ENCODE data around the gene FBXO17.
"Not testable (repeated sequence)": the region's sequence is repeated elsewhere in the genome, so short reads cannot be mapped to it uniquely, and the experiment has no call there.

The FBXO17 gene

DNA sequence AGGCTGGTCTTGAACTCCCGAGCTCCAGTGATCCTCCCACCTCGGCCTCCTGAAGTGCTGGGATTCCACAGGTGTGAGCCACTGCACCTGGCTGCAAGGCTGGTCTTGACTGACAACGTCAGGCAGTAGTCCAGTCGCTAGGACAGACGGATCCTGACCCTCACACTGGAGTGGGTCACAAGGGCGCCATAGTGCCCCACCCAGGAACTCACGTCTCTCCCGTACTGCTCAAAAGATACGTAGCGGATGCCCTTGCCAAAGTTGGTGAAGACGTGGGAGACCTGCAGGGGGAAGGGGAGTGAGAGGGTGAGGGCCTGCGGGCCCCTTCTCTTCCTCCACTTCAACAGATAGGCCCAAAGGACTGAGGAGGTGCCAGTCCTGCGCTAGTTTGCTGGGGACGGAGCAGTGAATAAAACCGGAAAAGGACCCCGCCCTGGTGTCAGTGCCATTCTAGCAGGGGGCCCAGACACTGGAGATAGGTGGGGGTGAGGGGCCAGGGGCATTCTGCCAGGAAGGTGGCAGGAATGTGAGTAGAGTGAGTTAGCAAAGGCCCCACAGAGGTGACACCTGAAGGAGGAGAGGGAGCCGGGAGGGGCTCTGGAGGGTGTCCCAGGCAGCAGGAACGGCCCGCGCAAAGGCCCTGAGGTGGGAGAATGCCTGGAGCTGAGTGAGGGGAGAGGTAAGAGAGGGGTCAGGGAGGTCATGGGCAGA lies 32.9 kb downstream of the FBXO17 start:
- no peak for DNase-seq (ENCODE audit: low spot score)

DNA sequence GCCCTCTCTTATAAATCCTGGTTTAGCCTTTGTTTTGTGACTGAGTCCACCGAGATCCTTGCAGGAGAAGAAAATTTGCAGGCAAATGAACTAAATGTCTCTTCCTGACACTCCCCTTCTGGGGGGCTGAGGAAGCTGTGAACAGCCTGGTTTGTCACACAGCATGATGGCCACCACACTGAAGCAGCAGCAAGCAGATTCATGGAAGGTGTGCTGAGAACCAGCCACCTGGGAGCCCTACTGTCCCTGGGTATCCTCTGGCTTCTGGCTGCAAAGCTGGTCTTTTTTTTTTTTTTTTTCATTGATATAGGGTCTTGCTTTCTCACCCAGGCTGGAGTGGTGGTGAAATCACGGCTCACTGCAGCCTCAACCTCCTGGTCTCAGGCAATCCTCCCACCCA lies 33.6 kb downstream of the FBXO17 start:
- no peak for DNase-seq (ENCODE audit: low spot score)

DNA sequence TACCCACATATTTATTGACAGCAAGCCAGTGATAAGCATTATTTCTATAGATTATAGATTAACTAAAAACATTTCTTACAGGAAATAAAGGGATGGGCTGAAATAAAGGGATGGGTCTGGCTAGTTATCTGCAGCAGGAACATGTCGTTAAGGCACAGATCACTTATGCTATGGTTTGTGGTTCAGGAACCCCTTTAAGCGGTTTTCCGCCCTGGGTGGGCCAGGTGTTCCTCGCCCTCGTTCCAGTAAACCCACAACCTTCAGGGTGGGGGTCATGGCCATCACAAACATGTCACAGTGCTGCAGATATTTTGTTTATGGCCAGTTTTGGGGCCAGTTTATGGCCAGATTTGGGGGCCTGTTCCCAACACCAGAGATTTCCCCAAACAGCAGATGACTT lies 34.1 kb downstream of the FBXO17 start:
- not testable (repeated sequence) for DNase-seq (ENCODE audit: low spot score)

DNA sequence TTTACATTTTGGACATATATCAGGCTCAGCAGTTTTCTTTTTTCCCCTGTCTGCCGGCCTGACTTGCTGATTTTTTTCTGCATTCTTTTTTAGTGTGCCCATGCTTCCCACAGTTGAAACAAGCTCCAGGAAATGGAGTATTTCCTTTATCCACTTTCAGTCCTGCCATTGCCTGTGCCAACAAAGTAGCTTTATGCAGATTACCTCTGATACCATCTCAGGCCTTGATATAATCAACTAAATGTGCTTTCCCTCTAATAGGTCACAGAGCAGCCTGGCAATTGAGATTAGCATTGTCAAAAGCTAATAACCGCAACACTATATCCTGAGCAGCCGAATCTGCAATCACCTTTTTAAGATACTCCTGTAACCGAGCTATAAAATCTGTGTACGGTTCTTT lies 35.6 kb downstream of the FBXO17 start:
- no peak for DNase-seq (ENCODE audit: low spot score)

DNA sequence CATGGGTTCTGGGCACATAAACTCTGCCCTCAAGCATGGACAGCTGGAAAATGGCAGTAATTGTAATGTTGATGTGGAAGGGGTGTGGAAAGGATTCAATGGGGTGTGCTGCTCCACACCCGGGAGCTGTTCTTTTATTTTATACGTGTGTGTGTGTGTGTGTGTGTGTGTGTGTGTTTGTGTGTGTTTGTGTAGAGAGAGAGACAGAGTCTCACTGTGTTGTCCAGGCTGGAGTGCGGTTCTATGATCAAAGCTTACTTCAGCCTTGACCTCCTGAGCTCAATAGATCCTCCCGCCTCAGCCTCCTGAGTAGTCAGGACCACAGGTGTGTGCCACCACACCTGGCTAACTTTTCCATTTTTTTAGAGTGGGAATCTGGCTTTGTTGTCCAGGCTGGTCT lies 42.0 kb downstream of the FBXO17 start:
- no peak for DNase-seq (ENCODE audit: low spot score)

DNA sequence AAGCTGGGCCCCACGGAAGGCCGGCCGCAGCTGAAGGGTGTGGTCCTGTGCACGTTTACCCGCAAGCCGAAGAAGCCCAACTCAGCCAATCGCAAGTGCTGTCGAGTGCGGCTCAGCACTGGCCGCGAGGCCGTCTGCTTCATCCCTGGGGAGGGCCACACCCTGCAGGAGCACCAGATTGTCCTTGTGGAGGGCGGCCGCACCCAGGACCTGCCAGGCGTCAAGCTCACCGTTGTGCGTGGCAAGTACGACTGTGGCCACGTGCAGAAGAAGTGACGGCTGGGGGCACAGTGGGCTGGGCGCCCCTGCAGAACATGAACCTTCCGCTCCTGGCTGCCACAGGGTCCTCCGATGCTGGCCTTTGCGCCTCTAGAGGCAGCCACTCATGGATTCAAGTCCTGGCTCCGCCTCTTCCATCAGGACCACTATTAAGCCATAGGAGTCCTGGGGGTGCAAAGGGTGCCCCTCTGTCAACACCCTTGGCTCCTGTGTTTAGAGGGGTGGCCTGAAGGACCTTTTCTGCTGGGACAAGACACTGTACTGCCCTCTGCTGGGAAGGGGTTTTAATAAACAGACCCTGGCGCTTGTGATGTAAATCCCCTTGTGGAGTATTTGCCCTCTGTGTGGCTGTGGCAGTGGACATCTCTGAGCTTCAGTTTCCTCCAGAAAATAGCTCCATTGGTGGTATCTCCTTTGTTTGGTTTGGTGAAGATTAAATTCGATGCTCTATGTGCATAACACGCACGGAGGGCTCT lies 42.9 kb downstream of the FBXO17 start:
- DNase-seq (ENCODE audit: low spot score) = peak; percentile 29

DNA sequence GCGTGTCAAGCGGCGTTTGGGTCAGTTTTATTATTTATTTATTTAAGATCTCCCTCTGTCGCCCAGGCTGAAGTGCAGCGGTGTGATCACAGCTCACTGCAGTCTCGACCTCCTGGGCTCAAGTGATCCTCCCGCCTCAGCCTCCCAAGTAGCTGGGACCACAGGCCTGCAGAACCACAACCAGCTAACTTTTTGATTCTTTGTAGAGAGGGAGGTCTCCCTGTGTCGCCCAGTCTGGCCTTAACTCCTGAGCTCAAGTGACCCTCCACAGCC lies 44.1 kb downstream of the FBXO17 start:
- DNase-seq (ENCODE audit: low spot score) = no peak

DNA sequence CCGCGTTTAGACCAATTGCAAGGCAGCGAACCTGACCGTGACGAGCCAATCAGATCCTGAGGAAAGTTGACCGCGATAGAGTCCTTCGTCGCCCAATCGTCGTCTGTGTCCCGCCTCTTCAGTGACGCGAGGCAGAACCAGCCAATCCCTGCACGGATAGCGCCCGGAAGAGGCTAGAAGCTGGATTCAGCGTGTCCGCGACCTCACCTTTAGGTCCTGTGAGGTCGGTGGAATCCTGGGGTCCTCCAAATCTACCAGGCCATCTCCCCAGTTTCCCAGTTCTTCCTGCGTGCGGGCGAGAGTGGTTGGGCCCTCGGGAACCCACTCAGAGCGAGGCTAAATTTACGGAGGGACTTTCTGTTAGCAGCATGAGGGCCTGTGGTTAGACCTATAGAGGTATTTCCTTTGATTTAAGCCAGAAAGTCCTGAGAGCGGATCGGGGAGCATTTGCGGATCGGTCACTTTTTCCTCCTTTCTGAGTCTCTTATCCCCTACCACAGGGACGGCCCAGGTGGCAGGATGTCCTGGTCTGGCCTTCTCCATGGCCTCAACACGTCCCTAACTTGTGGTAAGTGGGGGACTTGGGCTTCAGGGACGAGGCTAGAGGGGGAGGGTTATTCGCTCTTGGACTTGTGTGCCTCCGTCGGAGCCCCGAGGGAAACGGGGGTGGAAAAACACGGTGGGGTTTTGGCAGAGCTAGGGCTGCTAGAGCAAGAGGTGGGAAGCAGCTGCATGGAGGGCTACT lies 44.6 kb downstream of the FBXO17 start, which contains the start of gene MRPS12:
Gene MRPS12, plus strand, starts transcription at position 169 of the 745 bp plus-strand sequence. Its CDS starts 351 bp downstream, at position 520.
- DNase-seq (ENCODE audit: low spot score) = peak; percentile 99

DNA sequence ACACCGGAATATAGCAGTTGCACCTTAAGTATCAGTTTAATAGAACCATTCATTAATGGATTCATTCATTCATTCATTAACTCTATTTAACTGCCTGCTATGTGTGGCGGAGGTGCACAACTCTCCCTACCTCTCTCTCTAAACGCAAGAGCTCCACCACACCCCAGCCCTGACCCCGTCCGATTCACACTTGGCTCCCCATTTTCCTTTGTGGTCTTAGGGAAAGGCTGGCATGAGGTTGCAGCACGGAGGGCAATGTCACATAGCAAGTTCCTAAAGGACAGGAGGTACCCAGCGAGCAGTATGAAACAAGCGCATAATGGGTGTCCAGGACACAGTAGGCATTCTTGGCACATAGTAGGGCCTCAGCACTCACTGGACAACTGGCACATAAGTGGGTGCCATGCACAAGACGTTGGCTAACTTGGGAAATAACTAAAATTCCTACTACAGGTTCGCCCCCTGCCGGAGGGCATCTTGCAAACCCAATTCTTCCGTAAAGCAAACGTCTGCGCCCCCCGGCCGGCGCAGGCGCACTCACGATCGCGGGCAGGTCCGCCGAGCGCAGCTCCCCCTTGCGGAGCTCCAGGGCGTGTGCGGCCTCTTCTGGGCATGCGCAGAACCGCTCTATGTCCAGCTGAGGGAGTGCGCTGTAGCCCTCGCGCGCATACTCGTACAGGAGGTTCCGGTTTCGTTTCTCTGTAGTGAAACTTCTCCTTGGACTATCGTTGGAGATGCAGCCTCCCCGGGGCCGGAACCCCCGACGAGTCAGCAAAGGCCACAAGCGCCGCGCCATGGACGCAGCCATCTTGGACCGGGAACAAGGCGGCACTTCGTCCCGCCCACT lies 45.4 kb downstream of the FBXO17 start, which contains the start of gene SARS2:
Gene SARS2, minus strand, starts transcription at position 835 of the 847 bp plus-strand sequence. Its CDS starts 27 bp downstream, at position 808.
- peak; percentile 99 for DNase-seq (ENCODE audit: low spot score)

DNA sequence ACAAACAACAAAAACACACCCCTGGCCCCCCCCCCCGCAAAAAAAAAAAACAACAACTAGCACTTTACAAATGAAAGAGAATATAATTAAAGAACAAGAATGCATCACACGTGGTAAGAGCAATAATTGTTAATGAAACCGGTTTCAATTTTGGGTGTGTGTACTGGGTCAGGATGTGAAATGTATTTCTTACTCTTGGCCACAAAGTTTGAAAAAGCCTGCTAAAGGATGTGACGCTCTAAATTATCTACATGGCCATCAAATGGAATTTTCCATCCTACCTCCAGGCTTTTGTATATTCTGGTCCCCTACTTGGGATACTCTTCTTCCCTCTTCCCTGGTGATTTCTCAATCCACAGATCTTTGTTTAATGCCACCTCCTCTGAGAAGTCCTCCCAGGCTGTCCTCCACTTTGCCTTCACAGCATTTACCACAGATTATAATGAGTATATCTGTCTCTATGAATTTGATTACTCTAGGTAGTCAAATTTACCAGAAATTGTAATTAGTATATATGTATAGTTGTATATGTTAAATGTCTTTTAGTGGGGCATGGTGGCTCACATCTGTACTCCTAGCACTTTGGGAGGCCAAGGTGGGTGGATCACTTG lies 47.0 kb downstream of the FBXO17 start:
- no peak for DNase-seq (ENCODE audit: low spot score)

DNA sequence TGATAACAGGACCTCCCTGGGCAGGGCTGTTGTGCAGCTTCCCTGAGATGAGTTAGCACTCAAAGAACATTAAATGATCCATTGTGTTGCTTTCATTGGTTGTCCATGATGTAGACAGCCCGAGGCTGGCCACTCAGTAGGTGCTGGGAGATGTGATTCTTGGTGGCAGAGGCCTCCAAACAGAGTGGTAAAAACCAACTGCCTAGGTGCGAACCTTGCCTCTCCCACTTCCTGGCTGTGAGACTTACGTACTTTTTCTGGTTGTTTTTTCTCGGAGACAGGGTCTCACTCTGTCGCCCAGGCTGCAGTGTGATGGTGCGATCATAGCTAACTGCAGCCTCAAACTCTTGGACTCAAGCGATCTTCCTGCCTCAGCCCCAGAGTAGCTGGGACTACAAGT lies 51.2 kb downstream of the FBXO17 start:
- no peak for DNase-seq (ENCODE audit: low spot score)

DNA sequence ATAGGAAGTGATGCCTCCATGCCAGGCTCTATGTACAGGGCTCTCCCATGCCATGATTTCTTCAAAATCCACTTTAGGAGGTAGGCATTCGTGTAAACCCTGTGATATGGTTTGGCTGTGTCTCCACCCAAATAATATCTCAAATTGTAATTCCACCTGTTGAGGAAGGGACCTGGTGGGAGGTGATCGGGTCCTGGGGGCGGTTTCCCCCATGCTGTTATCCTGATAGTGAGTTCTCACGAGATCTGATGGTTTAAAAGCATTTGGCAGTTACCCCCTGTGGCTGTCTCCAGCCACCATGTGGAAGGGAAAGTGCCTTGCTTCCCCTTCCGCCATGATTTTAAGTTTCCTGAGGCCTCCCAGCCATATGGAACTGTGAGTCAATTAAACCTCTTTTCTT lies 53.1 kb downstream of the FBXO17 start:
- no peak for DNase-seq (ENCODE audit: low spot score)

DNA sequence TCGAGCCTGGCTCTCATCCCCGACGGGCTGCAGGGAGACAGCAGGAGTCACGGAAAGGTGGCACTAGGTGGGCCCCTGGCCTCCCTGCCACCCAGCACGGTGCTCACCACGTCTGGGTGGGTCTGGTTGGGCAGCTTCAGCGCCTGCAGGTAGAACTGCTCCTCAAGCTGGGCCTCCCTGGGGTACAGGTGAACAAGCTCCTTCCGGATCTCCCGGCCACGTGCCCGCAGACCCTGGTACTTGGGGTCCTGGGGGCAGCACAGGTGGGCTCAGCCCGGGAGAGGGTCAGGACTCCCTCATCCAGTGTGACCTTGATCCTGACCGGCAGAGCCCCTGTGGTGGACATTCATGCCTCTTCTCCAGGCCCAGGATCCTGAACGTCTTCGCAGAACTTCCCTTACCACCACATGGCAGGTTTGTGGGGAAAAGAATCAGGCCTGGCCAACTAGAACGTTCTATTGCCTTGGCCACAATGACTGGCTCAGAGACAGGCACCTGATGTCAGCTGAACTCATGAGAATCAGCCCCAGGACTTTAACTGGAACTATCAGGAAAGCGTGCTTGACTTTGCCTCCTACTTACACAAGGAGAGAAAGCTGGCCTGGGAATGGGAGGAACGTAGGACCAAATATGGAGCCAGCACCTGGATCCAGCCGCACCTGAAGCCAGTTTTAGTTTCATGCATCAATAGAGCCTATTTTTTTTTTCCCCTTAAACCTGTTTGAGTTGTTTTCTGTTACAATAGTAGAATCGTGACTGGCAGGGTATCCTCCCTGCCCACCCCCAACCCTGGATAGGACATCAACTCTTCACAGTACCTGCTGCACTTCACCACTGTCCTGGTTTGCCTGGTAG lies 53.9 kb downstream of the FBXO17 start:
- DNase-seq (ENCODE audit: low spot score) = no peak

DNA sequence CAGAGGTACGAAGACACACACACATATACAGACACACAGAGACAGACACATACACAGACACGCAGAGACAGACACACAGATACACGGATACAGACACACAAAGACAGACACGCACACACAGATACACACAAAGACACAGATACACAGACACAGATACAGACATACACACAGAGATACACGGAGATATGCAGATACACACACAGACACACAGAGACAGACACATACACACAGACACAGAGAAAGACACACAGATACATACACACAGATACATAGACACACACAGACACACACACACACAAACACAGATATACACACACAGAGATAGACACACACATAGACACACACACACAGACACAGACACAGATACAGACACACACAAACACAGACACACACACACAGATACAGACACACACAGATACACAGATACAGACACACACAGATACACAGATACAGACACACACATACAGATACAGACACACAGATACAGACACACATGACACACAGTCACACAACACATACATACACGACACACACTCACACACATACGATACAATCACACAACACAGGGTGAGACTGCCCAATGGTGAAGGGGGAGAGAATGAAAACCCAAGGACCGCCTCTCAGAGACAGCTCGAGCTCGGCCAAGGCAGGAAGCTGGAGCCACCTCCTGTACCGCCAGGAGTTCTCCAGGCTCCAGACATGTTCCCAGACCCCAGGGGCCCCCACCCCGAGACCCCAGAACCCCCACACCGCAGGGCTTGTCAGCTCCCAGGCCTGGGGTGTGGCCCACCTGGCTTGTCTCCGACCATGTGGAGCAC lies 54.7 kb downstream of the FBXO17 start:
- no peak for DNase-seq (ENCODE audit: low spot score)

DNA sequence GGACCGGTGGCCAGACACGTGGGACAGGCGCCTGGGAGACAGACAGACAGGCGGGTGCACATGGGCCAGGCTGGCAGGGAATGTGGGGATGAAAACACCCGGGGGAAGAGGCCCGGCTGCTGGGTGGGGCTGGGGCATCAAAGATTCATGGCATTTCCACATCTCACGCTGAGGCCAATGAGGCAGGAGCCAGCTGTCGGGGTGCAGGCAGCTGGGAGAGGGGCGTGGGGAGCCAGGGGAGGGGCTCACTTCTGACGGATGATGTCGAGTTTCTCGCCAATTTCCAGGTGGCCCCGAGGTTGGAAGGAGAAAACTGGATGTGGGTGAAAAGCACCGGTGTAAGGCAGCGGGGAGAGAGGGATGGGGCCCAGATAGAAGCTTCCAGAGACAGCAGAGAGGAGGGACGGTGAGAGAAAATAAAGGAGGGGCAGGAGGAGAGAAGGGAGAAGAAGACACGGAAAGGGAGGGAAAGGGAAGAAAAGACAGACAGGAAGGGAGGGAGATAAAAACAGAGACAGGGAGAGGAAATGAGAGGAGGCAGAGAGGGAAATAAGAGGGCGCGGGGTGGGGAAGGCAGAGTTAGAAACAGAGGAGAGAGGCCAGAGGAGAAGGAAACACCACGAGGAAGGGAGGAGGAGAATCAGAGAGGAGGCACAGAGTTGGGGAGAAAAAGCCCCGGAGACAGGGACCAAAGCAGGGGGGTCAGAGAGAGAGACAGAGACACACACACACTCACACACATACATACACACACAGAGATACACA lies 55.5 kb downstream of the FBXO17 start:
- no peak for DNase-seq (ENCODE audit: low spot score)

DNA sequence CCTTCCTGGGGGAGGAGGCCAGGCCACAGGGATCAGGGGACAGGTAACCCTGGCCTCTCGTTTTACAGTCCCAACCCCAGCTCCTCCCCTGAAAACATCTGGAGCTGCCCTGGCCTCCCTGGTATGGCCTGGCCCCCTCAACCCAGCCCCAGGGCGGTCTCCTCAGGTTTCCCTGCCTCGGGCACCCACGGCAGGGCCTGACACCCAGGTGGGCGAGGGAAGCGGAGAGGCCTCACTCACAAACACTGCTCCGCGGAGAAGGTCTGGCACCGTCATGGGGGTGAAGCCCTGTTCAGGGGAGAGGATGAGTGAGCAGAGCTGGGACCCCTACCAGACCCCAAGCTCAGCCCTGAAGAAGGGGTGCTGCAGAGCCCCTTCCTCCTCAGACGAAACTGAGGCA lies 57.0 kb downstream of the FBXO17 start:
- no peak for DNase-seq (ENCODE audit: low spot score)

DNA sequence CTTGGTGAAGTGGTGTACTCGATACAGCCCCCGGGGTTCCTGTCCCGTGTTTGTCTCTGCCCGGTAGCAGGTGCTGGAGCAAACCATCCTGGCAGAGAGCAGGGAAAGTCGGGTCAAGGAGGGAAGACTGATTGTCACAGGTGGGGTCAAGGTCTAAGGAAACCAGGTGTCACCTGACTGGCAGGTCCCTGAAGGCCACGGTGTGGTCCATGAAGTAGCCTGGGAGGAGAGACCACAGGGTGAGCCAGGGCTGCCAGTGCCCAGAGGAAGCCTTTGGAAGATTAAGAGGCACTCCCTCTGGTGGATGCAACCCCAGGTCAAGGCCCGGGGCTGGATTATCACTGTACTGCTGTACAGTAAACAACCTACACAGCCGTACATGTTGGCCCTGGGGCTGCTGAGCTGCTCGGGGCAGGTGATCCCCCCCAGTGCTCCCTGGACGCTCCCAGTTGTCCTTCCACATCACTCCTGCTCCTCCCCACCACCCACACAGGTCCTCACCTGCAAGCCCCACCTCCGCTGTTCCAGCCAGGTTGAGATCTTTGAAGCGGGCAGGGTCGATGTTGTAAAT lies 57.5 kb downstream of the FBXO17 start:
- DNase-seq (ENCODE audit: low spot score) = no peak

DNA sequence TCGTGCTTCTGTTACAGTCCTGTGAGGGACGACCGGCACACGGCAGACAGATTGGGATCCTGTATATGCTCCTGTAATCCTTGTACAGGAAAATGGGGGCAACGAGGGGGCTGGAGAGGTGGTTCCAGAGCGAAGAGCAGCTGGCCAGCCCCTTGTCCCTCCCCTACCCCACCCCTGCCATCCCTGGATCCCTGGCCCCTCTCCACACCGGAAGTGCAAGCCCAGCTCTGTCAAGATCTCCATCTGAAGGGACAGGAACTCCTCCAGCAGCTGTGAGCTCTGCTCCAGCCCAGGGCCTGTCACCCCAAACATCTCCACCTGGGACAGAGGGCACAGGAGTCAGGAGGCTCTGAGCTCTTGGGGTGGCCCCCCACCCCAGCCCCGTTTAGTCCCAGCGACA lies 58.0 kb downstream of the FBXO17 start:
- no peak for DNase-seq (ENCODE audit: low spot score)

All from GM03348 (cell line).